Testis (tissue), 2 donors: ENCODE data around the gene ACTA2.

ENCODE experiments used
- CTCF ChIP-seq, 3 experiments: fragments of 450-650 bp in 2 of 3; fragments of 200-600 bp in 1 of 3; sonication (generic) in 1 of 3; IDR thresholded peaks; one replicate each; pipeline ENCODE4 v1.5.1; 2016 to 2019; ENCODE audit warnings: antibody characterized with exemption in 3 of 3, mild to moderate bottlenecking in 2 of 3, moderate library complexity in 1 of 3
- POLR2A ChIP-seq: fragments of 450-650 bp; IDR thresholded peaks from one replicate; pipeline ENCODE4 v1.6.1; 2017; ENCODE audit warnings: antibody characterized with exemption, mild to moderate bottlenecking, moderate library complexity

- TF ChIP-seq POLR2A, result no peak
- no peak for TF ChIP-seq CTCF (IDR thresholded peaks at IDR 0.05)
These were observed 8.8 kb downstream of the ACTA2 start for GRCh38 chr10:88943778-88944177.
